HG03103 (cell line): Measurements from ENCODE around the gene UPK1A.

Experiments used
- ATAC-seq: cut with Tn5 transposase; IDR thresholded peaks from one replicate; pipeline ENCODE4 v1.9.1; 2021; ENCODE audit warnings: low read depth; ENCODE audit not compliant: unreplicated experiment

The UPK1A gene

DNA sequence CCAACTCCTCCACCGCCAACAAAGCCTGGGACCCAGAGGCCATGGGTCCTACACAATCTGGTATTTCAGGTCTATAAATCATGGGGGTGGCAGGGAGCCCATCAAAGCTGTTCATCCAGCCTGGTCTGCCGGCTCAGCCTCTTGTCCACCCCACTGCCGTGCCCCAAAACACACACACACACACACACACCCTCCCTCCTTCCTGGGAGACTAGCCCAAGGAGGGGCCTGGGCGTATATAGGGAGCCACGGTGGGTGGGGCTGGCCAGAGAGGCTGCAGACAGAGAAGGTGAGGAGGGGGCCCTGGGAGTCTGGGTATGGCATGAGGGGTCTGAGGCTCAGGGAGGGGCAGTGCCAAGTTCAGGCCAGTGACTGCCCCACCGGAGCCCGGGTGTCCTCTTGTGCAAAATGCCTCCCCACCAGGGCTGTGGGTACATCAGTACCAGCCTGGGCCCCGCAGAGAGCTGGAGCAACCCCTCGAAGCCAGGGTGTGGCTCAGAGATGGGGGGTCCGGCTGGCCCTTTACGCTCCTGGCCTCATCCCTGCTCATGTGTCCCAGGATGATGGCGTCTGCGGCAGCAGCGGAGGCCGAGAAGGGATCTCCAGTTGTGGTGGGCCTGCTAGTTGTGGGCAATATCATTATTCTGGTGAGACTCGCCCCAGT is at the start of gene UPK1A:
UPK1A (plus strand) TSS at position 267 of the 663 bp plus-strand sequence; CDS start at position 563, 296 bp downstream.
- ATAC-seq = no peak

DNA sequence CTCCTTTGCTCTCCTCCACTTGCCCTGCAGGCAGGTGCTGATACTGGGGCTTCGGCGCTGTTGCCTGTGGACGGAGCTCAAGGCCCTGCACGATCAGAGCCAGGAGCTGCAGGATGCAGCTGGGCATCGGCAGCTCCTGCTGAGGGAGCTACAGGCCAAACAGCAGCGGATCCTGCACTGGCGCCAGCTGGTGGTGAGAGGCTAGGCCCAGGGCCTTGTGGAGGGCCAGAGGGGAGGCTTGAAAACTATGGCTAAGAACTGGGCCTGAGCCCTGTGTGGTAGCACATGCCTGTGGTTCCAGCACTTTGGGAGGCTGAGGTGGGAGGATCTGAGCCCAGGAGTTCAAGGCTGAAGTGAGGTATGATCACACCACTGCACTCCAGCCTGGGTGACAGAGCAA is 47.5 kb upstream of the UPK1A start:
- no peak for ATAC-seq

DNA sequence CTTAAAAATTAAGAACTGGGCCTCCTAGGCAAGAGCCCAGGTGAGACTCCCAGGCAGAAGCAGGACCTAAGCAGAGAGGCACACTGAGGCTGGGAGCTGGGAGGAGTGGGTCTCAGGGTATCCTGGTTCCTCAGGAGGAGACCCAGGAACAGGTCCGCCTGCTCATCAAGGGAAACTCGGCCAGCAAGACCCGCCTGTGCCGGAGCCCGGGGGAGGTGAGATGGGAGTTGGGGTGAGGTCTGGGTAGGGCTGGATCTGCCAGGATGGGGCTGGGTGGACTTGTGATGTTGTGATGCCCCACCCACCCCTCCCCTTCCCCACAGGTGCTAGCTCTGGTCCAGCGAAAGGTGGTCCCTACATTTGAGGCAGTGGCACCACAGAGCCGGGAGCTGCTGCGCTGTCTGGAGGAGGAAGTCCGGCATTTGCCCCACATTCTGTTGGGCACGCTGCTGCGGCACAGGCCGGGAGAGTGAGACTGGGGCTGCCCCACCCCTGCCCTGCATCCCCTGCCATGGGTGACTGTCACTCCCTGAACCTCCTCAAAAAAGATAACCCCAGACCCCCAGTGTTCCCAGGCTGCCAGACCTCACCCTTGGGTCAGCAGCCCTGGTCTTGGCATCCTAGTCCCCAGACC is 46.9 kb upstream of the UPK1A start:
- no peak for ATAC-seq

DNA sequence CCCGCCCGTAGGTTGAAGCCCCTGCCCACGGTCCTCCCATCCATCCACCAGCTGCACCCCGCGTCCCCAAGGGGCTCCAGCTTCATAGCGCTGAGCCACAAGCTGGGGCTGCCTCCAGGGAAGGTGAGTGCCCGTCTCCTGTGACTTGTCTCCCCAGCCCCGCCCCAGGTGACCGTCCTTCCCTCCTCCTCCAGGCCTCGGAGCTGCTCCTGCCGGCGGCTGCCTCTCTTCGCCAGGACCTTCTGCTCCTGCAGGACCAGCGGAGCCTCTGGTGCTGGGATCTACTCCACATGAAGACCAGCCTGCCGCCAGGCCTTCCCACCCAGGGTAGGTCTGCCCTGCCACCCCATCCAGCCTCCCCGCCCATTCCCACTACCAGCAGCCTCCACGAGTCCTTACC is 46.3 kb upstream of the UPK1A start:
- no peak for ATAC-seq

DNA sequence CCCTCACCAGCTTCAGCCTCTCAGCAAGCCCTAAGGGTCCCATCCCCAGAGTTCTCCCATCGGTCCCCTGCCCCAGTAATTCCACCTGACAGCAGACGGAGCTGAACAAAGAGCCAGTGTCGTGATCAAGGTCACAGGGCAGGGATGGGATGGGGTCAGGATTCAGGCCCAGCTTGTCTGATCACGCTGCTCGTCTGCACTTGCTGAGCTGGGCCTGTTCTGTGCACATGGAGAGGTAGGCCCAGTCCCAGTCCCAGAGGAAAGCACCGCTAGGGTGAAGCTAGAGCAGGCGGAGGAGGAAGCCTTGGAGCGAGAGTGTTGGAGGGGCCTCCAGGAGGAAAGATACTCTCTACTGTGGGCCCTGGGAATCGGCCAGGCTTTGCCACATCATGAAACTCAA is 44.6 kb upstream of the UPK1A start:
- ATAC-seq = no peak

DNA sequence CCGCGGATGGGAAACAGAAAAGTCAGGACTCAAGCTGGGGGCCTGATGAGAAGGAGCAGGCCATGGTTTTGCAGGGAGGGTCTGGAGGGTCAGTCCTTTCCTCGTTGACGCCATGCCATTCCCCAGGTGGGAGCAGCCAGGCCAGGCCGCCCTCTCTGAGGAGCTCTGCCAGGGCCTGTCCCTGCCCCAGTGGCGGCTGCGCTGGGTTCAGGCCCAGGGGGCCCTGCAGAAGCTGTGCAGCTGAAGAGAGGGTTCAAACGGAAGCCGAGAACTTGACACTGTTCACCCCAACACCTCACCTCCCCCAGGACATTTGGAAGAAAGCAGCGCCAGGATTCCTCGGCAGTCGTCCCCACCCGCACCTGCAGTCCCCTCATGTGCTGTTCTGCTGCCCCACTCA is 43.6 kb upstream of the UPK1A start:
- ATAC-seq = no peak

DNA sequence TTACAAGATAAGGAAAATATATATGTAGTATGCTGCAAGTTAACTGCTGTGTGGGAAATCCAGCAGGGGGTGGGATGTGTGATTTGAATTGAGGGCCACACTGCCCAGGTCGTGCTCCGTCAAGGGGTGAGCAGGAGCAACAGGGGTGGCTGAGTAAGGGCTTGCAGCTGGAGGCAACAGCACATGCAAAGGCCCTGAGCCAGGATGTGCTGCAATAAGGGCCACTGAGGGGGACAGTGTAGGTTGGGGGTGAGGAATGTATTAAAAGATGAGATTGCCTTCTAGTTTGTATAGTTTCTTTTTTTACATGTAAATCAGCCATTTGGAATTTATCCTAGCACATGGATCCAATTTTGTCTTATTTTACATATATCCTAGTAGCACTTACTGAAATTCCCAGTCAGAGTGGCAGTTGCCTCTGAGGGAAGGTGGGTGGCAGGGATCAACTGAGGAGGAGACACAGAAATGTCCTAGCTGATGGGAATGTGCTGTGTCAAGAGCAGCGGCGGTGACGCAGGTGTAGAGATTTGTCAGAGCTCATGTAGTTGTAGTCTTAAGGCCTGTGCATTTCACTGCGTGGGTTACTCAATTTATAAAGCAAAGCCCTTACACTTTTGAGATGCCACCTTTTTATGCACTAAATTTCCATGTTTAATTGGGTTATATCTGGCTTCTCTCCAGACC is 42.8 kb upstream of the UPK1A start:
- ATAC-seq = no peak

DNA sequence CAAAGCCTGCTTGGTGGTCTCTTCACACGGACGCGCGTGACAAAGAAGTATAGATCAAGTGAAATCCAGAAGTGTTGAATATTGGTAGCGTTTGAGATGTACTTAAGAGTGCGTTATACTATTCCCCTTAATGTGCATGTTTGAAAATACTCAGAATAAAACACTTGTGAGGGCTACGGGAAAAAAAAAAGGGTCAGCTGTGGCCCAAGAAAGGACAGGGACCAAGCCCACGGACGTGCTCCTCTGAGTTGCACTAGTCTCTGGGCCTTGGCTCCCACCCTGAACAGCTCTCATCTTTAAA is 38.1 kb upstream of the UPK1A start:
- no peak for ATAC-seq

DNA sequence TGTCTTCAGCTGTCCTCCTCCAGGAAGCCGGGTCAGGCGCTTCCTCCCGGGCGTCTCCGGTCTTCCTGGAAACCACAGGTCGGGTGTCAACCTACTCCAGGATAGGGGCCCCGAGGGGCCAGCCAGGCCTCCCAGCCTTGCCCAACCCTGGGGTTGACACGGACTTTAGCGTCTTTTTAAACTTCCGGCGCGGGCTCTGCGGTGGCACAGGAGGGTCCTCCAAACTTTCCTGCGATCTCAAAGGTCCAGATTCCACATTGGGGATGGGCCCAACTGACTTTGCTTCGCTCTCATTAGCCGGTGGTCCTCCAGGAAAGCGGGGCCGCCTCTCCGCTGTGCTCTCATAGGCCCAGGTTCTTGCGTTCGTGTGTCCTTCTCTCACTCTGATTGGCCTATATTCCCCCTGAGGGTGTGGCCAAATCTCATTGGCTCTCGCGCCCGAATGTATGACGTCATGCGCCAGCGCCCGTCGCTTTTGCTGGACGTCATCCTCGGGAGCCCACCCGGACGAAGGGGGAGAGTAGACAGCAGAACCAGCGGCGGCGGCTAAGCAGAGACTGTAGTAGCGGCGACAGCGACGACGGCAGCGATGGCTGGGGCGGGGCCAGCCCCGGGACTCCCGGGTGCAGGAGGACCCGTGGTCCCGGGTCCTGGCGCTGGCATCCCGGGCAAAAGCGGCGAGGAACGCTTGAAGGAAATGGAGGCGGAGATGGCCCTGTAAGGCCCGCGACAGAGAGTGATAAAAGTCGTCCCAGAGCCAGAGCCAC is 37.6 kb upstream of the UPK1A start, which contains the start of gene RBM42:
RBM42 (plus strand) TSS at position 472 of the 767 bp plus-strand sequence; CDS start at position 590, 118 bp downstream.
- peak; percentile 91 for ATAC-seq

DNA sequence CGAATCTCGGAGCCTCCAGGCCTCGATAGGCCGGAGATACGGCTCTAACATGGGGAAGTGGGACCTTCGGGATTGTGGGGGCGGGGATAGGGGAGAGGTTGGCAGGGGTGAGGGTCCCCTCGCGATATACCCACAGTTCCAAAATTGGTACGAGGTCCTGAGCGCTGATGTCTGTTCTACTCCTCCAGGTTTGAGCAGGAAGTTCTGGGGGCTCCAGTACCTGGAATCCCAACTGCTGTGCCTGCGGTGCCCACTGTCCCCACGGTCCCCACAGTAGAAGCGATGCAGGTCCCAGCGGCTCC is 37.0 kb upstream of the UPK1A start:
- no peak for ATAC-seq

DNA sequence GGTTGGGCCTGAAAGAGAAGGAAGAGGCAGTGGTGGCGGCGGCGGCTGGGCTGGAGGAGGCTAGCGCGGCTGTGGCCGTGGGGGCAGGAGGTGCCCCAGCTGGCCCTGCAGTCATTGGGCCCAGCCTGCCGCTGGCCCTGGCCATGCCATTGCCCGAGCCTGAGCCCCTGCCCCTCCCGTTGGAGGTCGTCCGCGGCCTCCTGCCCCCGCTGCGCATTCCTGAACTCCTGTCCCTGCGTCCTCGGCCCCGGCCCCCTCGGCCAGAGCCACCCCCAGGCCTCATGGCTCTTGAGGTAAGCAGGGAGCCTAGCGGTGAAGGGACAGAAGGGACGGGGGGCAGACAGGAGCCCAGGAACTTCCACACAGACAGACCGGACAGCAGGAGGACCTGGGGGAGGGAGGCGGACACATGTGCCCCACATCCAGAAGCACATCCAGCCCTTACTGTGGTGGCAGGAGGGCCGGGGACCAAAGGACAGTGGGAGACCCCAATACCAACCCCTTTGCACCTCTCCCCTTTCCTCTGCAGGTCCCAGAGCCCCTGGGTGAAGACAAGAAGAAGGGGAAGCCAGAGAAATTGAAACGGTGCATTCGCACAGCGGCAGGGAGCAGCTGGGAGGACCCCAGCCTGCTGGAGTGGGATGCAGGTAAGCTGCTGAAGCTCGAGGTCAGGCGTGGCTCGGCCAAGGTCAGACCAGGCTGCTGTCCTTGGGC is 32.4 kb upstream of the UPK1A start:
- ATAC-seq = no peak

DNA sequence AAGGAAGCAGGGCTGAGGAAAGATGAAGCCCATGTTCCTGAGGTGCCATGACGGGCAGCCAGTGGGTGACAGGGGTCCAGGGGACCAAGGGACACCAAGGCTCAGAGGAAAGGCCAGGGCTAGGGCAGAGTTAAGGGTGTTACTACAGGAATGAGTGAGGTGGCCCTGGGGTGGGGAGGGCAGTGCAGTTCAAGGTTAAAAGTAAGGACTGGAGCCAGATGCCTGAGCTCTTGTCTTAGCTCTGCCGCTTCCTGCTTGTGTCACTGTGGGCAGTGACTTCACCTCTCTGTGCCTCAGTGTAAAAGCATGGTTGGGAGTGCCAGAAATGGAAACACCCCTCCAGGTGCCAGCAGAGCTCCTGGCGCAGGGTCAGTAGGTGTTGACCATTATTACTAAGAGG is 29.7 kb upstream of the UPK1A start:
- no peak for ATAC-seq

DNA sequence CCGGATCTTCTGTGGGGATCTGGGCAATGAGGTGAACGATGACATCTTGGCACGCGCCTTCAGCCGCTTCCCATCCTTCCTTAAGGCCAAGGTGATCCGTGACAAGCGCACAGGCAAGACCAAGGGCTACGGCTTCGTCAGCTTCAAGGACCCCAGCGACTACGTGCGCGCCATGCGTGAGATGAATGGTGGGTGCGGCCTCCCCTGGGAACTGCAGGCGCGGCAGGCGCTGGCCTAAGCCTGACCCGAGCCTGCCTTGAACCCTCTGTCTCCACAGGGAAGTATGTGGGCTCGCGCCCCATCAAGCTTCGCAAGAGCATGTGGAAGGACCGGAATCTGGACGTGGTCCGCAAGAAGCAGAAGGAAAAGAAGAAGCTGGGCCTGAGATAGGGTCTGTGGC is 29.2 kb upstream of the UPK1A start:
- ATAC-seq = no peak

DNA sequence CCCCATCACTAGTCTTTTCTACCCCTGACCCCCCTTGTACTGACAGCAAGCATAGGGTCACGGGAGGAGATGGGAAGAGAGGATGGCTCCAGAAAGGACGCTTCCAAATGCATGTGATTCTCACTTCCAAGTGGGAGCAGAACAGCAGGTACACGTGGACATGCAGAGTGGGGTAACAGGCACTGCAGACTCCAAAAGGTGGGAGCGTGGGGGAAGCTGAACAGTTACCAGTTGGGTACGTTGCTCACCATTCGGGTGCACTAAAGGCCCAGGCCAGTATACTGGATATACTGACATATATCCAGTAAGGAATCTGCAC is 27.0 kb upstream of the UPK1A start:
- ATAC-seq = no peak

DNA sequence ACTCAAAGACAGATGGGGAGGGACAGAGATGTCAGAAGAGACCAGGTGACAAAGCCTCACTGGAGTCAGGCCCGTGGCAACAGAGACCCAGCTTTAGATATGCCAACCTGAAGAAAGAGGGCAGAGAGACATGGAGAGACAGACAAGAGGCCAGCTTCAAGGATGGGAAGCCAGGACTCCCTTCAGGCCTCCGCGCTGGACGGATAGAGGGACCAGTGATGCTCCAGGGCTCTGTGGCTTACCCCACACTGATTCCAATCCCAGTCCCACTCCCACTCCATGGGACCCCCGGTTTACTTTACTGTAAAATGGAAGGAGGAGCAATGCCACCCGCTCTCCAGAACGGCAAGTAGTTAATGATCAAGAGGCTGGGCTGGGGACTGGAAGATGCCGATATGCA is 26.5 kb upstream of the UPK1A start:
- ATAC-seq = no peak

DNA sequence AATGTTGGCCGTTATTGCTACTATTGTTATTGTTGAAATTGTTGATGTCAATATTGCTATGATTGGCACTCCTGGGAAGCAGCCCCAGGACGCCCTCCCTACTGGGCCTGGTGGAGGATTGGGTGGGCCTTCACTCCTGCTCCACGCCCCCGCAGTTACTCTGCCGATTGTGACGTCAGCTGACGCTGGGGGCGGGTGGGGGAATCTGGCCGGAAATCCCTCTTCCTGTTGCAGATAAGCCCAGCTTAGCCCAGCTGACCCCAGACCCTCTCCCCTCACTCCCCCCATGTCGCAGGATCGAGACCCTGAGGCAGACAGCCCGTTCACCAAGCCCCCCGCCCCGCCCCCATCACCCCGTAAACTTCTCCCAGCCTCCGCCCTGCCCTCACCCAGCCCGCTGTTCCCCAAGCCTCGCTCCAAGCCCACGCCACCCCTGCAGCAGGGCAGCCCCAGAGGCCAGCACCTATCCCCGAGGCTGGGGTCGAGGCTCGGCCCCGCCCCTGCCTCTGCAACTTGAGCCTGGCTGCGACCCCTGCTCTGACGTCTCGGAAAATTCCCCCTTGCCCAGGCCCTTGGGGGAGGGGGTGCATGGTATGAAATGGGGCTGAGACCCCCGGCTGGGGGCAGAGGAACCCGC is 24.7 kb upstream of the UPK1A start, which contains the start of gene ETV2:
ETV2 (plus strand) TSS at position 231 of the 637 bp plus-strand sequence. CDS start 716 bp downstream, outside the sequence.
- ATAC-seq = no peak

DNA sequence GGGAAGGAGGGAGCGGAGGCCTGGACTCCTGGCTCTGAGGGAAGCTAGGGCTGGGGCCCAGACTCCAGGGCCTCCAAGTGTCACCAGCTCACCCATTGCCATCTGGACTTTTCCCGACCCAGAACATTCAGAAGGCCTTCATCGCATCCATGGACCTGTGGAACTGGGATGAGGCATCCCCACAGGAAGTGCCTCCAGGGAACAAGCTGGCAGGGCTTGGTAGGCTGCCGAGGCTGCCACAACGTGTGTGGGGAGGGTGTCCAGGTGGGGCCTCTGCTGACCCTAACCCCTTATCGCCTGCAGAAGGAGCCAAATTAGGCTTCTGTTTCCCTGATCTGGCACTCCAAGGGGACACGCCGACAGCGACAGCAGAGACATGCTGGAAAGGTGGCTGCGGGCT is 24.0 kb upstream of the UPK1A start:
- ATAC-seq = no peak

DNA sequence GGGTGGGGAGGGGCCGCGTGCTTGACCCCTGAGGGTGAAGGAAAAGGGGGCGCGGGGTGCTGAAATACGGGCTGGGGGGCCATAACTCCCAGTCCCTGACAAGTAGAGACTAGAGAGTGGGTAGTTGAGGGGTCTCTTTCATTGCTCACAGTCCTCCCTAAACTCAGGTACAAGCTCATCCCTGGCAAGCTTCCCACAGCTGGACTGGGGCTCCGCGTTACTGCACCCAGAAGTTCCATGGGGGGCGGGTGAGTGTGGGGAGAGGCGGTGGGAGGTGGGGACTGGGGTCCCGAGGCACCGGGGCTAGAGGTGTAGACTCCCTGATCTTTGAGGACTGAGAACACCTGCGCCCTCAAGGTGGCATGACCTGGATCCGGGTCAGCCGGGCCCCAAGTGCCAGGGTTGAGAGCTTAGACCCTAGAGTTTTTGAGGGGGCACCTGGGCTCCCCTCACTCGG is 23.5 kb upstream of the UPK1A start:
- ATAC-seq = no peak

DNA sequence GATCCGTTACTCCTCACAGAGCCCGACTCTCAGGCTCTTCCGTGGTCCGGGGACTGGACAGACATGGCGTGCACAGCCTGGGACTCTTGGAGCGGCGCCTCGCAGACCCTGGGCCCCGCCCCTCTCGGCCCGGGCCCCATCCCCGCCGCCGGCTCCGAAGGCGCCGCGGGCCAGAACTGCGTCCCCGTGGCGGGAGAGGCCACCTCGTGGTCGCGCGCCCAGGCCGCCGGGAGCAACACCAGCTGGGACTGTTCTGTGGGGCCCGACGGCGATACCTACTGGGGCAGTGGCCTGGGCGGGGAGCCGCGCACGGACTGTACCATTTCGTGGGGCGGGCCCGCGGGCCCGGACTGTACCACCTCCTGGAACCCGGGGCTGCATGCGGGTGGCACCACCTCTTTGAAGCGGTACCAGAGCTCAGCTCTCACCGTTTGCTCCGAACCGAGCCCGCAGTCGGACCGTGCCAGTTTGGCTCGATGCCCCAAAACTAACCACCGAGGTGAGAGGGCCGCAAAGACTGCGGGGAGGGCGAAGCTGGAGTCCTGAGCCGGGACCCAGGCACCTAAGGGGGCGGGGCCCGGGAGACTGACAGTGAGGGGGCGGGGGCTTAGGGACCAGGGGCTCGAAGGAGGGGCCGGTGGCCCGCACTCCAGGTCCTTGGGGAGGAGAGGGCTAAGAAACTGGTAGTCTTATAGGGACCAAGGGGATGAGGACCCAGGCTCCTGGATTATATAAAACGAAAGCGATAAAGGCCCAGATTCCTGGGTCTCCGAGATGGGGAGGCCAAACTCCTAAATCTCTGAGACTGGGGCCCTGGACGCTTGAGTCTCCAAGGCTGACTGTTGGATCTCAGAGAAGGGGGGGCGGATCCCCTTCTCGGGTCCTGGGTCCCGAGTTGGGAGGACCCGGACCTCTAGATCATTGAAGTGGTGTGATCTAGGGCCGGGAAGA is 22.8 kb upstream of the UPK1A start:
- no peak for ATAC-seq
